ENCODE results near the gene UBE2D2.

DNA sequence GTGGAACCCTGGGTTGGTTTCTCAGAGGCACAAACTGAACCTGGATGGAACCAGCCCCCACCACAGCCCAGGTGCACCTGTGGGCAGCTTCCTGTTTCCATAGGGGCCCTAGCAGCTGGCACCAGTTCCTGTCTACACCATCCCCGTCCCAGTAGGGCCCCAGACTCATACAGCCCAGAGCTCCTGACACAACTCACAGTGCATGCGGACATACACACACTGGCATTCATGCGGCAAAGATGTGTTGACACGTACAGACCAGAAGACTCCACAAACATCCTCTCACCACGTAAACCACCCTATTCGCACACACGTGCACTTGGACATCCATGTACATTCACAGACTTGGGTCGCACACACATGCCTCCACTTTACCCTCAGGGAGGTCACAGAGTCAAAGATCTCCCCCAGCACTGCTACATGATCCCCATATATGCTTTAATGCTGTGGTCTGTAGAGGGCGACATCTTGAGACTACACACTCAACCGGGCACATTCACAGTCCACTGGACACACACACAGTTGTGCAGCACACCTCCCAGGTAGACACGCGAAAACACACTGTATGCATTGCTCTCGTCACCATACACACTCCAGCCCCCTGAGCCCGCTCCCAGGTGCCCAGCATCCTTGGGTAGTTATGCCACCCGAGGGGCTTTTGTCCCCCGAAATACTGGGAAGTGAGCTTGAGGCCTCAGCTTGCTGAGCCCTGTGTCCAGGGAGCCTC, 109.4 kb downstream of the UBE2D2 start:
- TF ChIP-seq ZNF384 (IDR thresholded peaks at IDR 0.05): no peak
- no peak for TF ChIP-seq FOXM1 (IDR thresholded peaks at IDR 0.05; ENCODE audit: borderline replicate concordance)
- TF ChIP-seq LEF1 (IDR thresholded peaks at IDR 0.05; ENCODE audit: borderline replicate concordance): no peak
- TF ChIP-seq SUZ12 (IDR thresholded peaks at IDR 0.05): no peak
- no peak for TF ChIP-seq SP1 (IDR thresholded peaks at IDR 0.05)
- TF ChIP-seq FOXK2 (IDR thresholded peaks at IDR 0.05): no peak
- TF ChIP-seq BHLHE40 (IDR thresholded peaks at IDR 0.05; ENCODE audit: borderline replicate concordance): no peak
- no peak for TF ChIP-seq PKNOX1 (IDR thresholded peaks at IDR 0.05)

Measured in HEK293T (cell line).